NOMO-1 treated with dmso at 0.1 percent for 144 hours (cell line): Measurements from ENCODE around the gene EMSY.
"Not testable (repeated sequence)": the region's sequence is repeated elsewhere in the genome, so short reads cannot be mapped to it uniquely, and the experiment has no call there.

ENCODE experiments used
- DNase-seq: peaks from one replicate; lab custom pipeline; 2025; ENCODE audit not compliant: unreplicated experiment; lab: John Stamatoyannopoulos, UW

Gene EMSY

GRCh38 chr11:76595091-76595490 lies 150.3 kb downstream of the EMSY start:
- DNase-seq: not testable (repeated sequence)

GRCh38 chr11:76596652-76597051 lies 151.8 kb downstream of the EMSY start:
- DNase-seq: no peak

GRCh38 chr11:76597533-76598425 lies 153.0 kb downstream of the EMSY start:
- no peak for DNase-seq

- peak; percentile 23 for DNase-seq
Observed at GRCh38 chr11:76598426-76598839, 153.6 kb downstream of the EMSY start.

- no peak for DNase-seq
Observed at GRCh38 chr11:76599041-76600013, 154.5 kb downstream of the EMSY start.

GRCh38 chr11:76600124-76600655 lies 155.4 kb downstream of the EMSY start:
- DNase-seq: no peak

- no peak for DNase-seq
Observed at GRCh38 chr11:76601272-76601671, 156.5 kb downstream of the EMSY start.

GRCh38 chr11:76601724-76602123 lies 156.9 kb downstream of the EMSY start:
- no peak for DNase-seq

- DNase-seq: no peak
Observed at GRCh38 chr11:76602431-76602861, 157.6 kb downstream of the EMSY start.
